Activated CD4-positive, alpha-beta memory T cell treated with anti-CD3 and anti-CD28 coated beads, Interleukin-2, amount 10 ng/mL, durations not matched to agents 7 days and 5 days (primary cell): ENCODE measurements around the gene LRRC1. TPM values are rescaled to one million over a fixed set of nuclear protein-coding genes. Genes with fewer than 3 reads are reported as not detected.
A peak's percentile ranks its signal among the peaks of the same experiment; 100 is the strongest.

Experiments
- CTCF ChIA-PET: fragments of 350-600 bp; sonication (Branson Sonifier 250); formaldehyde crosslinking; loops from one replicate; lab custom pipeline; 2021; ENCODE audit warnings: antibody characterized with exemption, inconsistent platforms; lab: Charles Lee
- POLR2A ChIA-PET: fragments of 350-600 bp; sonication (Branson Sonifier 250); formaldehyde crosslinking; loops from one replicate; lab custom pipeline; 2021; ENCODE audit warnings: antibody characterized with exemption; lab: Charles Lee
- DNase-seq: peaks from one replicate; pipeline ENCODE4 v3.0.0-alpha.2; 2020
- H3K27ac Mint-ChIP-seq: one replicate; pipeline ENCODE4 v1.8.0; 2021; ENCODE audit warnings: mild to moderate bottlenecking, mixed read lengths
- H3K27me3 Mint-ChIP-seq: one replicate; pipeline ENCODE4 v1.8.0; 2021; ENCODE audit warnings: mixed read lengths
- H3K36me3 Mint-ChIP-seq: one replicate; pipeline ENCODE4 v1.8.0; 2021; ENCODE audit warnings: low read depth, mixed read lengths
- H3K4me1 Mint-ChIP-seq: one replicate; pipeline ENCODE4 v1.8.0; 2021; ENCODE audit warnings: mixed read lengths
- H3K4me3 Mint-ChIP-seq: one replicate; pipeline ENCODE4 v1.8.0; 2021; ENCODE audit warnings: mild to moderate bottlenecking, mixed read lengths
- H3K9me3 Mint-ChIP-seq: one replicate; pipeline ENCODE4 v1.8.0; 2021; ENCODE audit warnings: mixed read lengths
- total RNA-seq, 2 experiments: library from RNA; stranded (reverse); gene quantifications; one replicate each; pipeline ENCODE4 v1.2.3, GENCODE V29; 2021

The LRRC1 gene
- total RNA-seq, 2 experiments from 2014 or later, result 4.0 to 4.1 TPM

DNA sequence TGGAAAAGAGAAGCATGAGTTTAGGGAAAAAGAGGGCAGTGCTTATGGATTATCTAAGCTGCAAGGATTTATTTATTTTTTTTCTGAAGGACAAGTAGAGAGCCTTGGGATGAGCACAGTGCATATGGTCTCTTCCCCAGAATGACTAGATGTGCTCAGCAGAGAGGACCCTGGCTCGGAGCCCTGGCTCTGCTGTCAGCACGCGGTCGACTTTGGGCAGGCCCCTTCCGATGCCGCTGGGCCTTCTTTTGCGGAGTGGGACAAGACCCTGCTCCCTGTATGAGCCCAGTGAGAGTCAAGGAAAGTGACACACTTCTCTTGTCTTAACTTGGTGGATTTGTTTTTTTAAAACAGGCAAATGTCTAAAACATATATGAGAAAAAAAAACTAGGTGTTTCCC is 51.4 kb downstream of the LRRC1 start:
- Mint-ChIP-seq H3K4me1 (no peaks in the 10 kb centered on the region), H3K36me3 (no peaks in the 10 kb centered on the region), H3K4me3 (no peak overlapping the region), H3K27ac (no peak overlapping the region), H3K9me3 (peaks cover under 1% of the 10 kb centered on the region), H3K27me3 (no peaks in the 10 kb centered on the region)
- ChIA-PET POLR2A (no interaction called here), CTCF (interaction anchor here (1.4 kb wide), 1 partner anchor 8 kb away, joined by 3 read pairs; no protein-coding TSS in a partner anchor)
- no peak for DNase-seq

DNA sequence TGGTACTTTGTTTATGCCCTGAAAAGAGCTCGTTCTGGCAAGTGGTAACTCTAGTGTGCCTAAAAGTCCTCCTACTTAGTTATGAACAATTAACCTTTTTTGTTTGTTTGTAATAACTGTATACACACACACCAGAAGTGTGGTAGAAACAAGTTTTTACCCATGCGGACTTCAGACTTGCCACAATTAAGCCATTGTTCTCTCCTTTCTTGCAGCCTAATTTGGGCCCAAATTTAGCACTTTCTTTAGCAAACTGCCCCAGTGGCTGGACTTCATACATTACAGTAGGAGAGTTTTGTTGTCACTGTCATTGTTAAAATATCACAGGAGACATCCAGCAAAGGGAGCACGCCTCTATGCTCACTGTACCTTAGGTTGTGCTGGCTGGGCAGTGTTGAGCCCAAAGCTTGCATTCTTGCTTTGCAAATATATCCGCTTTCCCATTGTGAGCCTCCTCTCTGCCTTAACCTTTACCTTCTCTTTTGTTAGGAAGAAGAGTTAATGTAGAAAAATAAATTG is 53.0 kb downstream of the LRRC1 start:
- DNase-seq, result no peak
- H3K27me3 Mint-ChIP-seq, result no peaks in the 10 kb centered on the region
- POLR2A ChIA-PET, result no interaction called here
- no peaks in the 10 kb centered on the region for H3K4me1 Mint-ChIP-seq
- H3K4me3 Mint-ChIP-seq, result no peak overlapping the region
- no peak overlapping the region for H3K27ac Mint-ChIP-seq
- H3K36me3 Mint-ChIP-seq, result no peaks in the 10 kb centered on the region
- CTCF ChIA-PET, result no interaction called here
- H3K9me3 Mint-ChIP-seq, result no peaks in the 10 kb centered on the region

DNA sequence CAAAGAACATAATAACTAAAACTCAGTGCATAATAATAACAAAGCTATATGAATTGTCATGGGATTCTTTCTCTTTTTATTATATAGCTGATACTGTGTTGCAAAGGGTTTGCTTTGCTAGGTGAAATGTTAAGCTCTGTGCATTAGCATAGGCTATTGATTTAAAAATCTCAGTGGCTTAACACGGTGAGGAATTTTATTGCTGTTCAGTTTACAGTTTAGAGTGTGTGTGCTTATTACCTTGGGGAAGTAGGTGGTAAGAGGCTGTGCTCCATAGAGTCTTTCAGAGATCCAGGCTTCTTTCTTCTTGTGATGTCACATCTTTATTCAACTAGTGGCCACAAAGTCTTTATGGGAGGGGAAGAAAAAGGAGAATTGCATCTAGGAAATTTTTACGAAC is 55.7 kb downstream of the LRRC1 start:
- no peak overlapping the region for H3K27ac Mint-ChIP-seq
- no peak for DNase-seq
- H3K27me3 Mint-ChIP-seq, result no peaks in the 10 kb centered on the region
- no peaks in the 10 kb centered on the region for H3K36me3 Mint-ChIP-seq
- H3K4me1 Mint-ChIP-seq, result peaks cover 17% of the 10 kb centered on the region
- no peak overlapping the region for H3K4me3 Mint-ChIP-seq
- ChIA-PET POLR2A (no interaction called here), CTCF (no interaction called here)
- no peaks in the 10 kb centered on the region for H3K9me3 Mint-ChIP-seq

DNA sequence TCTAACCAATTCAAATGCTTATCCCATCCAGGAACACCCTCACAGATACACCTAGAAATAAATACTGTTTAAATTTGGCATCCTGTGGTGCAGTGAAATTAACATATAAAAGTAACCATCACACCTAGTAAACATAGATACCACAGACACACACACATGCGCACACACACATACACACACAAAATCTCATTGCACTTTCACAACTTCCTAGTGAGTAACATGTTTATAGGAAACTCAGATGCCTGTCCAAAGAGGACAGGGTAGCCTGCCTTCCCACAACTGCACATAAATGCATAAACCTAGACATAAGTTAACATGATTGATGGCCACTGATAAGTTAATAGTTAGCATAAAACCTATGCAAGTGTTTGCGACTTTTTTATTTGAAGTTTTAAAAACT is 56.8 kb downstream of the LRRC1 start:
- Mint-ChIP-seq H3K9me3 (no peaks in the 10 kb centered on the region), H3K36me3 (no peaks in the 10 kb centered on the region), H3K27me3 (no peaks in the 10 kb centered on the region), H3K4me1 (peaks cover 21% of the 10 kb centered on the region), H3K4me3 (no peak overlapping the region), H3K27ac (no peak overlapping the region)
- DNase-seq, result no peak
- ChIA-PET CTCF (no interaction called here), POLR2A (no interaction called here)

DNA sequence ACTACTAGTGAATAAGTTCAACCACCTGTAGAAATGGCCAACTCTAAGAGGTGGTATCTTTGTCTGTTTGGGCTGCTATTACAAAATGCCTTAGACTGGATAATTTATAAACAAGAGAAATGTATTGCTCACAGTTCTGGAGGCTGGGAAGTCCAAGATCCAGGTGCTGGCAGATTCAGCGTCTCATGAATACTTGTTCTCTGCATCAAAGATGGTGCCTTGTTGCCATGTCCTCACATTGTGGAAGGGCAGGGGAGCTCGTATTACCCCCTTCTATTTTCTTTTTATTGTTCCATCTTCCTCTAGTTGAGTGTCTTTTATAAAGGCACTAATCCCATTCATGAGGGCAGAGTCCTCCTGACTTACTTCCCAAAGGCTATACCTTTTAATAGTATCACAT is 58.0 kb downstream of the LRRC1 start:
- DNase-seq, result no peak
- no peaks in the 10 kb centered on the region for H3K27me3 Mint-ChIP-seq
- no peaks in the 10 kb centered on the region for H3K9me3 Mint-ChIP-seq
- no peak overlapping the region for H3K27ac Mint-ChIP-seq
- ChIA-PET CTCF (no interaction called here), POLR2A (no interaction called here)
- H3K4me3 Mint-ChIP-seq, result no peak overlapping the region
- no peaks in the 10 kb centered on the region for H3K36me3 Mint-ChIP-seq
- peaks cover 21% of the 10 kb centered on the region for H3K4me1 Mint-ChIP-seq

DNA sequence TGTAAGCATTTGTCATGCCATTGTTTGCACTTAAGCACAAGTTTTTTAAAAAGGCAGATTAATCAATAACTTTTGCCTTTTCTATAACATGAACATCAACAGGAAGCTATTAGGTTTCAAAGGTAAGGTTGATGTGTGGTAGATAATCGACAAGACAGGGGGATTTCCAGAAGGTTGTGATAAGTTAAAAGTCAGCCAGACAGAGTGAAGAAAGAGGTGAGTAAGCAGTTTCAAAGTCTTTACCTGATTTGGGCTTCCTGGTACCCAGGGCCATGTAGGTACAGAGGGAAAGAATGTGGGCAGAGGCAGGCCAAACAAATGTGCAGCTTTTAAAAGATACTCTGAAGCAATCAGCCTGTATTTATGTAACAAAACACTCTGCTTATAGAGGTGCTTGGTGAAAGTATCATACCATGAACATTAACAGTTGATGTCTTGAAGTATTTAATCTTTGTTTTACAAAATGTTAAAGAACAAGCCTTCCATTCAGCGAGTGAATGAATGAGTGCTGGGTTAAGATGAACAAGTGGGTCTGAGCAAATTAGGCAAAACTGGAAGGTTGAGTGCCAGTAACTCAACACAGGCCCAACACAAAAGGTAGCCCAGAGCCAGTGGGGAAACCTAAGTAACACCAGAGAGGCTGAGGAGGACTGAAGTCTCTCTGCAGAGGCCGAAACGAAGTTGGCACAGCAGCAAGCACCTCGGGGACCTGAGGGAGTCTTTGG is 60.2 kb downstream of the LRRC1 start:
- CTCF ChIA-PET, result interaction anchor here (0.8 kb wide), 1 partner anchor 101 kb away, joined by 3 read pairs; no protein-coding TSS in a partner anchor
- Mint-ChIP-seq H3K27me3 (no peaks in the 10 kb centered on the region), H3K4me3 (no peak overlapping the region), H3K9me3 (no peaks in the 10 kb centered on the region), H3K27ac (peak overlapping the region; percentile 28), H3K4me1 (peaks cover 21% of the 10 kb centered on the region), H3K36me3 (no peaks in the 10 kb centered on the region)
- no peak for DNase-seq
- POLR2A ChIA-PET, result interaction anchor here (0.8 kb wide), 1 partner anchor 60 kb away, joined by 3 read pairs; the partner anchor contains the start of gene LRRC1

DNA sequence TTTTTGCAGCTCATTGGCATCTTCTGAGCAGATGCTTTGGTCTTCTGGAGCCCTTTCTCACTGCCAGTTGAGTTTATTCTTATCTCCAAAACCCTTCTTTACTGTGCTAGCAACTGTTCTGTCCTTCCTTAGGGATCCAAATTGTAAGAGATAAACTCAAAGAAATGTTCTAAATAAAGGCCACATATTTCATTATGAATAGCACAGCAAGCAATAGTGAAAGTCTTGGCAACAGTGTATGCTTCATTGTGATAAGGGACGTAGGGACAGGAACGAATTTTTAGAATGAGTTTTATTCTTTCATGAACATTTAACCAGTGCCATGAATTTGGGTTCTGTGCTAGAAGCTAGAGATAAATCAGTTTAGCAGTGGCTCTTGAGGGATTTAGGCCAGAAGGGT is 61.1 kb downstream of the LRRC1 start:
- CTCF ChIA-PET, result no interaction called here
- H3K9me3 Mint-ChIP-seq, result no peaks in the 10 kb centered on the region
- peaks cover 21% of the 10 kb centered on the region for H3K4me1 Mint-ChIP-seq
- H3K36me3 Mint-ChIP-seq, result no peaks in the 10 kb centered on the region
- no peak overlapping the region for H3K27ac Mint-ChIP-seq
- DNase-seq, result no peak
- POLR2A ChIA-PET, result interaction anchor here (0.6 kb wide), 1 partner anchor 114 kb away, joined by 3 read pairs; no protein-coding TSS in a partner anchor
- no peak overlapping the region for H3K4me3 Mint-ChIP-seq
- H3K27me3 Mint-ChIP-seq, result no peaks in the 10 kb centered on the region

DNA sequence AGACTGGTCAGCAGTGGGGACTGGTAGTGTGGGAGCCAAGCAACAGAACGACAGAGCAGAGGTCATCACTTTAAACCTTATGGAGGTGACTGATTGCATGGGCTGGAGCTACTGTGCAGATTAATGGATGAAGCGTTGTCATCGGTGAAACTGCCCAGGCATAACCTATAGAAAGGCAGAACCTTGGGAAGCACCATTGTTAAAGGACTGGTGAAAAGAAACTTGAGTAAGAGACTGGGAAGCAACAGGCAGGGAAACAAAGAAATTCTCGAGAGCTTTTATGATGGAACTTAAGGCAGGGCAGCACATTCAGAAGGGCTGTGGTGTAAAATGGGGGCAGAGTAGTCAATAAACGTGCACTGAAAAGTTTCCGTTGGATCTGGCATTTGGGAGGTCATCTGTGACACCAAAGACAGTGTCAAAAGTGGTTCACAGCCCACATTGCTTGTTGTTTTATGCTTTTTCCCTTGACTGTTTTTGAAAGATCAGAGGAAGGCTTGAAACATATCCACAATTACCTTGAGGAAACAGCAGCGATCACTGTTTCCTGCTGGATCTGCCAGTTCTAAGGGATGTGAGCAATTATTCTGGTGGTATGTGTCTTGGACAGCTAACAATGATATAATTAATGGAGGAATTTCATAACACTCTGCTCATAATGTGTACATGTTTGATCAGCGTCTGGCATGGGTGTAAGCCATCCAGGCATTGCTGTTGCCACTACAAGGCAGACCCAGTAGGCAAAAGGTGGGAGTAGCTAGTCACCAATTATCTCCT is 62.7 kb downstream of the LRRC1 start:
- no peaks in the 10 kb centered on the region for H3K9me3 Mint-ChIP-seq
- CTCF ChIA-PET, result no interaction called here
- H3K4me3 Mint-ChIP-seq, result no peak overlapping the region
- no peak for DNase-seq
- H3K27me3 Mint-ChIP-seq, result no peaks in the 10 kb centered on the region
- H3K36me3 Mint-ChIP-seq, result no peaks in the 10 kb centered on the region
- POLR2A ChIA-PET, result no interaction called here
- H3K4me1 Mint-ChIP-seq, result peaks cover 26% of the 10 kb centered on the region
- H3K27ac Mint-ChIP-seq, result no peak overlapping the region

DNA sequence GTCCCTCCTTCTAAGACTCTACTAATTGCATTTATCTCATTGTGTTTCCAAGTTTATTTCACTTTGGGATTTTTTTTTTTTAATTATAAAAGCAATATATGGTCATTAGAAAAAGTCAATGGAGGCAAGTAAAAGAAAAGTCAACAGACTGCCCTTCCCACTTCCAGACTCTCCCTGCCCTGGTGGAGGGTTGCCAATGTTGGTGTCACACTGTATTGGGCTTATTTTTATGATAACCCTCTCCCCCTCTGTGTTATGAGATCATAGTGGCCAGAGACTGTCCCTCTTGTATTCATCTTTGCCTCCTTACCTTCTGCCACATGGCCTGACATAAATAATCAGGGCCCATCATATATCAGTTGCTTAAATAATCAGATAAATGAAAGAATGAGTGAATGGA is 63.4 kb downstream of the LRRC1 start:
- Mint-ChIP-seq H3K27me3 (no peaks in the 10 kb centered on the region), H3K9me3 (no peaks in the 10 kb centered on the region), H3K36me3 (no peaks in the 10 kb centered on the region), H3K27ac (no peak overlapping the region), H3K4me1 (peaks cover 26% of the 10 kb centered on the region), H3K4me3 (no peak overlapping the region)
- ChIA-PET CTCF (no interaction called here), POLR2A (no interaction called here)
- DNase-seq, result no peak

DNA sequence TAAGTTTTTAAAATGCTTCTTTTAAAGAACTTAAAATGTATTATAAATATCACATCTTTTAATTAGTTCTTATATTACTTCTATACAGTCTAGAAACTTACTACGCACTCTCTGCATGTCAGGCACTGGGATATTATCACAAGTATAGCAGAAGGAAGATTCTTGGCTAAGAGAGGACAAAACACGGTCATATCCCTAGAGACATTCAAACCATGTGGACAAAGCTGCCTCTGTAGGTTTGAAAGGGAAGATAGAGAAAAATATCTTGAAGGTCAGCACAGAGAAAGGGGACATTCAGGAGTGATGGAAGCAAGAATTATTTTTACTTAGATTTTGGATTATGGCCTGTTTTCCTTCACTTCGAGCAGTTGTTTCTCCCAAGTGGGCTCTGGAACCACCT is 64.1 kb downstream of the LRRC1 start:
- POLR2A ChIA-PET, result no interaction called here
- no peaks in the 10 kb centered on the region for H3K36me3 Mint-ChIP-seq
- CTCF ChIA-PET, result no interaction called here
- H3K4me1 Mint-ChIP-seq, result peaks cover 25% of the 10 kb centered on the region
- no peaks in the 10 kb centered on the region for H3K9me3 Mint-ChIP-seq
- no peak overlapping the region for H3K4me3 Mint-ChIP-seq
- DNase-seq, result no peak
- H3K27ac Mint-ChIP-seq, result no peak overlapping the region
- H3K27me3 Mint-ChIP-seq, result no peaks in the 10 kb centered on the region

DNA sequence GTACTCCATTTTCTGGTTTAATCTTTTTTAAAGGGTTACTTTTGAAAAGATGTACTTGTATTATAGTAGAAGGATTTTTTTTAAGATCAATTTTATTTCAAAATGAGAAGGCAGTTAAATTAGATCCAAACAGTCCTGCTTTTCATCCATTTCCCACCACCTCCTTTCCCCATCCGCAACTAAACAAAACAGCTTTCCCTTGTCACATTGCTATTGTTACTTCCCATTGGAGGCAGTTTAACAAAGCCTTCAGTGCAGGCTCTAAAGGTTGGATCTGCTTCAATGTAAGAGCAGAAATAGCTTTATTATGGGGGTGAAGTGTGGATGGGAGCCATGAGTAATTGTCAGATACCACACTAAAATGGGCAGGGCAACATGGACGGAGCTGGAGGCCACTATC is 65.7 kb downstream of the LRRC1 start:
- H3K4me1 Mint-ChIP-seq, result peaks cover 10% of the 10 kb centered on the region
- no peaks in the 10 kb centered on the region for H3K9me3 Mint-ChIP-seq
- no peak for DNase-seq
- H3K27ac Mint-ChIP-seq, result no peak overlapping the region
- ChIA-PET POLR2A (no interaction called here), CTCF (no interaction called here)
- H3K36me3 Mint-ChIP-seq, result no peaks in the 10 kb centered on the region
- no peak overlapping the region for H3K4me3 Mint-ChIP-seq
- H3K27me3 Mint-ChIP-seq, result no peaks in the 10 kb centered on the region

DNA sequence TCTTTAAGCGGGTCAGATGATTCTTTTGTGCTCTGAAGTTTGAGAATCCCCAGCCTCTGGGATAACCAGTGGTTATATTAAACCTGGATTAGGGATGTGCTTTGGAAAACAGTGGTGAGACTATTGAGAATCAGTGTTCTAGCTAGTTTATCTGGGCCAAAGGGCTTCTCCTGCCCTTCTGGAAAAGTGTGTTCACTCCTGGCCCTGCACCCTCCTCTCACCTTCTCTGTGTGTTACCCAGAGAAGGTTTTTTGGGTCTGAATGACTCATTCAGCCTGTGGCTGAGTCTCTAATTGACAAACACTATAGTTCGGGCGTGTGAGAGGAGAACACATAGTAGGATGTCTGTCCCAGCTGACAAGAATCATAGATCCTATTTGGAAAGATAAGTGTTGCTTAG is 66.7 kb downstream of the LRRC1 start:
- no peaks in the 10 kb centered on the region for H3K9me3 Mint-ChIP-seq
- ChIA-PET CTCF (no interaction called here), POLR2A (no interaction called here)
- peaks cover 6% of the 10 kb centered on the region for H3K4me1 Mint-ChIP-seq
- no peak for DNase-seq
- H3K4me3 Mint-ChIP-seq, result no peak overlapping the region
- H3K27ac Mint-ChIP-seq, result no peak overlapping the region
- H3K36me3 Mint-ChIP-seq, result no peaks in the 10 kb centered on the region
- no peaks in the 10 kb centered on the region for H3K27me3 Mint-ChIP-seq

DNA sequence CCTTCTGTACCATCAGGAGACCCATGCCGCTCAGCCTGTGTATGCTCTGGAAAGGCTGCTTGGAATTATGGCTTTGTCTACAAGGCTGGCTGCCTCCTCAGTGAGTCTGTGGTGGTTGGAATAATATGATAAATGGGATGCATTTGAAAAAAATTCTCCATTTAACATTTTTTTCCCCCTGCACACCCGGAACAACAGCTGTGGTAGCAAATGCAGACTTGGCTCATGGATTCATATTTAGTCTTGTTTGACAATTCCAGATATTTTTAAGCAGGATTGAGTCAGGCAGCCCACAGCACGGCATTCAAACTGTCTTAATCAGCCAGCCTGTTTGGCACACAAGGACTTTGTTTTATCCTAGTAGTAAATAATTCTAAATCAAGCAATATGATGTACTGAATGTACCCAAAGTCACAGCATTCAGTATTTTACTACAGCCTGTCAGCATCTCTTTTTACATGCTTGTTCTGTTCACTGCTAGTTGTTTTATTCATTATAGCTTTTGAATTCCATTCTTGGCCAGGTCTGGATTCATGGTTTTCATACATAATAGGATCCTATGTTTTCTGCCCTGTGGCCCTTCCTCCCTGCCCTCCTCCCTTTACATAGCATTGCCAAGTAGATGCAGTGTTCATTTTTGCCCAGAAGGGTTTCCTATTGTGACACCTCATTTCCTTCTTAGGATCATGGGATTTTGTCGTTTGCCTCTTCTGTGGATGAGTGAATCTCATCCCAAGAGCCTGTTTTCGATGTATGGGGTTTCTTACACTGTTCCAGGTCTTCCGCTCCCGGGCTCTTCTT is 68.1 kb downstream of the LRRC1 start:
- H3K4me3 Mint-ChIP-seq, result no peak overlapping the region
- DNase-seq, result no peak
- no peaks in the 10 kb centered on the region for H3K27me3 Mint-ChIP-seq
- no peak overlapping the region for H3K27ac Mint-ChIP-seq
- H3K36me3 Mint-ChIP-seq, result no peaks in the 10 kb centered on the region
- ChIA-PET POLR2A (no interaction called here), CTCF (no interaction called here)
- peaks cover 6% of the 10 kb centered on the region for H3K4me1 Mint-ChIP-seq
- no peaks in the 10 kb centered on the region for H3K9me3 Mint-ChIP-seq
